MCF 10A (cell line): ENCODE data around the gene DGKI. TPM values are rescaled to one million over a fixed set of nuclear protein-coding genes. Genes with fewer than 3 reads are reported as not detected.

Experiments
- BruUV-seq: library from RNA; stranded (reverse); fragments of 400-500 nt; replicated peaks from 2 replicates; lab custom pipeline; 2021; lab: Mats Ljungman, UMichigan
- CTCF ChIA-PET: fragments of 300-600 bp; sonication (Branson Sonifier 250); formaldehyde crosslinking; extraction: SDS; loops from one replicate; lab custom pipeline; 2021; ENCODE audit warnings: antibody characterized with exemption, inconsistent platforms; lab: Yijun Ruan, JAX
- POLR2A ChIA-PET: fragments of 300-600, 350-650 bp; sonication (Branson Sonifier 250); formaldehyde crosslinking; extraction: SDS; loops from one replicate; lab custom pipeline; 2020; ENCODE audit warnings: antibody characterized with exemption, inconsistent platforms; lab: Yijun Ruan, JAX
- DNase-seq: peaks from one replicate; pipeline ENCODE4 v3.0.0-alpha.2; 2018; ENCODE audit not compliant: unreplicated experiment
- H3K27ac Mint-ChIP-seq: one replicate; pipeline ENCODE4 v1.8.0; 2022; ENCODE audit warnings: mild to moderate bottlenecking, low read depth, mixed read lengths; ENCODE audit not compliant: unreplicated experiment
- H3K27me3 Mint-ChIP-seq: one replicate; pipeline ENCODE4 v1.8.0; 2022; ENCODE audit warnings: mixed read lengths; ENCODE audit not compliant: insufficient read depth, unreplicated experiment
- H3K36me3 Mint-ChIP-seq: one replicate; pipeline ENCODE4 v1.8.0; 2022; ENCODE audit warnings: mild to moderate bottlenecking, moderate library complexity, mixed read lengths; ENCODE audit not compliant: insufficient read depth, unreplicated experiment
- H3K4me1 Mint-ChIP-seq: one replicate; pipeline ENCODE4 v1.8.0; 2022; ENCODE audit warnings: mixed read lengths; ENCODE audit not compliant: insufficient read depth, unreplicated experiment
- H3K4me3 Mint-ChIP-seq: one replicate; pipeline ENCODE4 v1.8.0; 2022; ENCODE audit warnings: mild to moderate bottlenecking, moderate library complexity, mixed read lengths; ENCODE audit not compliant: unreplicated experiment
- H3K9me3 Mint-ChIP-seq: one replicate; pipeline ENCODE4 v1.8.0; 2022; ENCODE audit warnings: mixed read lengths; ENCODE audit not compliant: unreplicated experiment
- CTCF ChIP-seq: fragments of 200-600 bp; IDR thresholded peaks from one replicate; pipeline ENCODE4 v1.8.0; 2022; ENCODE audit warnings: antibody characterized with exemption, mild to moderate bottlenecking; ENCODE audit not compliant: unreplicated experiment
- intact Hi-C: fragments of 100-400 bp; cut with micrococcal nuclease; formaldehyde crosslinking; loops from 2 replicates; pipeline ENCODE4 v1.14.1; 2022
- total RNA-seq: library from RNA; stranded (reverse); gene quantifications from 2 replicates; pipeline ENCODE4 v1.2.3, GENCODE V29; 2022

The DGKI gene
- total RNA-seq, 1 experiment from 2014 or later, result 1.4 TPM

- no peak for DNase-seq
- Mint-ChIP-seq H3K4me3 (no peak overlapping the region), H3K27me3 (no peaks in the 10 kb centered on the region), H3K36me3 (no peaks in the 10 kb centered on the region), H3K4me1 (peaks cover 15% of the 10 kb centered on the region), H3K9me3 (peaks cover 15% of the 10 kb centered on the region), H3K27ac (no peak overlapping the region)
- TF ChIP-seq CTCF, result no peak
- no TSS peak for BruUV-seq
- CTCF ChIA-PET, result no interaction called here
- intact Hi-C loops, result no loop called here
- POLR2A ChIA-PET, result no interaction called here
Measured at GRCh38 chr7:137787301-137787976, 59.3 kb downstream of the DGKI start.

DNA sequence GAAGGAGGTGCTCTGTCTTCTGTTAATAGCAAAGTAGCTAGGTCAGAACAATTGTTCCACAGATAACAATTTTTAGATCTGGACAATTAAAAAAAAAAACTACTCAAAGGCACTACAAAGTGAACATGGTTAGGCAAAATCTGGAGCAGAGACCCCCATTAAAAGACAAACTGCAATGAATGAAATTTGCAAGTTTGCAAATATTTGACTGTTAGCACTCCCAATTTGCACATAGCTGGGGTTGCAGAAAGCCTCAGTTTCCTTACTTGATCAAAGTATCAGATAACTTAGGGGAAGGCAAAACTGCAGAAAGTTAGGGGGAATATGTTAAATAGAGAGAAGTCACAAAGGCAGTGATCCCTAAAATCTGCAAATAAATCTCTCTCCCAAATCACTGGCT, 68.3 kb downstream of the DGKI start:
- no TSS peak for BruUV-seq
- DNase-seq, result no peak
- H3K4me1 Mint-ChIP-seq, result peaks cover 10% of the 10 kb centered on the region
- ChIA-PET POLR2A (interaction anchor here (0.6 to 0.9 kb wide), 3 partner anchors 12 to 1371 kb away, joined by 3 read pairs; no protein-coding TSS in a partner anchor), CTCF (interaction anchor here (0.6 kb wide), 1 partner anchor 11 kb away, joined by 3 read pairs; no protein-coding TSS in a partner anchor)
- H3K36me3 Mint-ChIP-seq, result no peaks in the 10 kb centered on the region
- H3K4me3 Mint-ChIP-seq, result no peak overlapping the region
- TF ChIP-seq CTCF, result no peak
- intact Hi-C loops, result no loop called here
- H3K9me3 Mint-ChIP-seq, result no peaks in the 10 kb centered on the region
- no peaks in the 10 kb centered on the region for H3K27me3 Mint-ChIP-seq
- H3K27ac Mint-ChIP-seq, result no peak overlapping the region

GRCh38 chr7:137774793-137775201, 72.0 kb downstream of the DGKI start:
- no peaks in the 10 kb centered on the region for H3K9me3 Mint-ChIP-seq
- DNase-seq, result peak; percentile 36
- POLR2A ChIA-PET, result interaction anchor here (0.6 kb wide), 1 partner anchor 14 kb away, joined by 3 read pairs; no protein-coding TSS in a partner anchor
- H3K27ac Mint-ChIP-seq, result no peak overlapping the region
- intact Hi-C loops, result no loop called here
- H3K4me1 Mint-ChIP-seq, result peaks cover 30% of the 10 kb centered on the region
- no peaks in the 10 kb centered on the region for H3K27me3 Mint-ChIP-seq
- H3K36me3 Mint-ChIP-seq, result no peaks in the 10 kb centered on the region
- H3K4me3 Mint-ChIP-seq, result no peak overlapping the region
- no peak for TF ChIP-seq CTCF
- BruUV-seq, result no TSS peak
- CTCF ChIA-PET, result interaction anchor here (0.6 to 1.3 kb wide), 3 partner anchors 79 to 120 kb away, joined by 3 to 9 read pairs (median 4); no protein-coding TSS in a partner anchor

- no peaks in the 10 kb centered on the region for H3K27me3 Mint-ChIP-seq
- no peak overlapping the region for H3K27ac Mint-ChIP-seq
- BruUV-seq, result no TSS peak
- ChIA-PET CTCF (interaction anchor here (0.6 to 1.3 kb wide), 3 partner anchors 17 to 118 kb away, joined by 3 to 5 read pairs (median 3); no protein-coding TSS in a partner anchor), POLR2A (interaction anchor here (1.0 kb wide), 1 partner anchor 8 kb away, joined by 4 read pairs; no protein-coding TSS in a partner anchor)
- intact Hi-C loops, result no loop called here
- no peaks in the 10 kb centered on the region for H3K9me3 Mint-ChIP-seq
- no peak overlapping the region for H3K4me3 Mint-ChIP-seq
- peak; percentile 57 for DNase-seq
- H3K36me3 Mint-ChIP-seq, result no peaks in the 10 kb centered on the region
- peaks cover 40% of the 10 kb centered on the region for H3K4me1 Mint-ChIP-seq
- TF ChIP-seq CTCF, result no peak
Measured at GRCh38 chr7:137772748-137773147, 74.0 kb downstream of the DGKI start.
